GM21723 (cell line): ENCODE data around the gene SPATA45.

Source experiments
- ATAC-seq: cut with Tn5 transposase; IDR thresholded peaks from one replicate; pipeline ENCODE4 v1.9.1; 2021; ENCODE audit warnings: mild to moderate bottlenecking, moderate library complexity; ENCODE audit not compliant: unreplicated experiment

SPATA45 gene

GRCh38 chr1:212833211-212834207 is 13.9 kb downstream of the SPATA45 start:
- ATAC-seq: peak; percentile 72

- no peak for ATAC-seq
Observed at GRCh38 chr1:212828395-212828794, 19.1 kb downstream of the SPATA45 start.

- no peak for ATAC-seq
Observed at GRCh38 chr1:212827831-212828278, 19.6 kb downstream of the SPATA45 start.

- ATAC-seq: no peak
Observed at GRCh38 chr1:212827171-212827776, 20.2 kb downstream of the SPATA45 start.

GRCh38 chr1:212825798-212826452 is 21.5 kb downstream of the SPATA45 start:
- ATAC-seq: no peak

GRCh38 chr1:212824201-212824600 is 23.2 kb downstream of the SPATA45 start:
- ATAC-seq: no peak

- ATAC-seq: no peak
Observed at GRCh38 chr1:212822956-212823355, 24.5 kb downstream of the SPATA45 start.

- no peak for ATAC-seq
Observed at GRCh38 chr1:212820969-212821368, 26.5 kb downstream of the SPATA45 start.

GRCh38 chr1:212819726-212820125 is 27.7 kb downstream of the SPATA45 start:
- peak; percentile 73 for ATAC-seq

GRCh38 chr1:212816567-212817278 is 30.7 kb downstream of the SPATA45 start:
- ATAC-seq: no peak

- ATAC-seq: no peak
Observed at GRCh38 chr1:212814537-212815334, 32.7 kb downstream of the SPATA45 start.

GRCh38 chr1:212805767-212806166 is 41.7 kb downstream of the SPATA45 start:
- no peak for ATAC-seq

- no peak for ATAC-seq
Observed at GRCh38 chr1:212797681-212798080, 49.8 kb downstream of the SPATA45 start.

- peak; percentile 77 for ATAC-seq
Observed at GRCh38 chr1:212794561-212795014, 52.9 kb downstream of the SPATA45 start.

- no peak for ATAC-seq
Observed at GRCh38 chr1:212792396-212792908, 55.0 kb downstream of the SPATA45 start.

- ATAC-seq: peak; percentile 72
Observed at GRCh38 chr1:212791676-212792395, 55.6 kb downstream of the SPATA45 start, which contains the start of the genes NSL1 and TATDN3. NSL1 (minus strand) TSS chr1:212791777; CDS start chr1:212791763, 14 bp downstream. TATDN3 (plus strand) TSS chr1:212791894; CDS start chr1:212791922, 28 bp downstream.

GRCh38 chr1:212791261-212791675 is 56.2 kb downstream of the SPATA45 start:
- ATAC-seq: peak; percentile 35

- no peak for ATAC-seq
Observed at GRCh38 chr1:212785871-212786270, 61.6 kb downstream of the SPATA45 start.

GRCh38 chr1:212783976-212784375 is 63.5 kb downstream of the SPATA45 start:
- ATAC-seq: no peak
